Measurements from ENCODE around the gene DNAJC21. TPM values are rescaled to one million over a fixed set of nuclear protein-coding genes. Genes with fewer than 3 reads are reported as not detected.

DNAJC21 gene
- total RNA-seq, 1 donor from 2014 or later: 30.5 TPM

GRCh38 chr5:34929720-34930461, 532 bp downstream of the DNAJC21 start:
- H3K36me3 ChIP-seq: peaks cover 11 to 17% of the 10 kb centered on the region in 2 donors
- TF ChIP-seq CTCF (IDR thresholded peaks at IDR 0.05): peak in 1 of 3 experiments; percentile 5
- intact Hi-C loops (cut with DNase I): loop anchor here (1.0 to 5.0 kb wide), 5 partner anchors 15 to 1947 kb away; partner anchors contain the start of genes AMACR, BRIX1, LMBRD2 and NIPBL
- peaks cover 0 to 15% of the 10 kb centered on the region in 2 donors for H3K4me1 ChIP-seq
- no peaks in the 10 kb centered on the region for H3K9me3 ChIP-seq
- peak overlapping the region; percentile 87 to 98 for H3K27ac ChIP-seq
- peak overlapping the region; percentile 64 to 72 for H3K4me3 ChIP-seq
- peak; percentile 64 to 95 for DNase-seq (ENCODE audit: low spot score in 2 of 2)
- H3K27me3 ChIP-seq: no peaks in the 10 kb centered on the region

- H3K4me3 ChIP-seq: peak overlapping the region; percentile 64 to 72
- no peaks in the 10 kb centered on the region for H3K27me3 ChIP-seq
- H3K36me3 ChIP-seq: peaks cover 6 to 14% of the 10 kb centered on the region in 2 donors
- peak overlapping the region; percentile 87 to 98 for H3K27ac ChIP-seq
- no peak for TF ChIP-seq CTCF (IDR thresholded peaks at IDR 0.05)
- intact Hi-C loops (cut with DNase I): loop anchor here (5.0 kb wide), 2 partner anchors 923 to 1222 kb away; partner anchors contain the start of genes AMACR, LMBRD2 and SKP2
- H3K9me3 ChIP-seq: no peaks in the 10 kb centered on the region
- DNase-seq (ENCODE audit: low spot score in 2 of 2): no peak
- H3K4me1 ChIP-seq: peaks cover 0 to 15% of the 10 kb centered on the region in 2 donors
Observed at GRCh38 chr5:34930462-34930844, 1.1 kb downstream of the DNAJC21 start.

- peak overlapping the region; percentile 64 to 72 for H3K4me3 ChIP-seq
- intact Hi-C loops (cut with DNase I): loop anchor here (5.0 kb wide), 2 partner anchors 924 to 1221 kb away; partner anchors contain the start of genes AMACR, LMBRD2 and SKP2
- H3K4me1 ChIP-seq: peaks cover 0 to 15% of the 10 kb centered on the region in 2 donors
- H3K27me3 ChIP-seq: no peaks in the 10 kb centered on the region
- peaks cover 5 to 14% of the 10 kb centered on the region in 2 donors for H3K36me3 ChIP-seq
- H3K27ac ChIP-seq: peak overlapping the region; percentile 87 to 98
- H3K9me3 ChIP-seq: no peaks in the 10 kb centered on the region
- no peak for TF ChIP-seq CTCF (IDR thresholded peaks at IDR 0.05)
- DNase-seq (ENCODE audit: low spot score in 2 of 2): no peak
Observed at GRCh38 chr5:34930870-34931269, 1.5 kb downstream of the DNAJC21 start.

GRCh38 chr5:34932947-34933346, 3.6 kb downstream of the DNAJC21 start:
- intact Hi-C loops (cut with DNase I): loop anchor here (5.0 kb wide), 2 partner anchors 926 to 1219 kb away; partner anchors contain the start of genes AMACR, LMBRD2 and SKP2
- DNase-seq (ENCODE audit: low spot score in 2 of 2): no peak

GRCh38 chr5:34941936-34942335, 12.6 kb downstream of the DNAJC21 start:
- H3K27ac ChIP-seq: no peak overlapping the region
- no peak for TF ChIP-seq CTCF (IDR thresholded peaks at IDR 0.05)
- H3K27me3 ChIP-seq: no peaks in the 10 kb centered on the region
- H3K4me3 ChIP-seq: no peak overlapping the region
- H3K4me1 ChIP-seq: no peaks in the 10 kb centered on the region
- H3K36me3 ChIP-seq: peaks cover 79 to 86% of the 10 kb centered on the region in 2 donors
- H3K9me3 ChIP-seq: no peaks in the 10 kb centered on the region
- intact Hi-C loops (cut with DNase I): no loop called here
- DNase-seq (ENCODE audit: low spot score in 2 of 2): no peak

More at GRCh38 chr5:34932947-34933346, 3.6 kb downstream of the DNAJC21 start:
- no peak for TF ChIP-seq CTCF (IDR thresholded peaks at IDR 0.05)
- Histone ChIP-seq H3K36me3 (peaks cover 23 to 28% of the 10 kb centered on the region in 2 donors), H3K4me3 (no peak overlapping the region), H3K9me3 (no peaks in the 10 kb centered on the region), H3K27me3 (no peaks in the 10 kb centered on the region), H3K27ac (no peak overlapping the region), H3K4me1 (peaks cover 0 to 15% of the 10 kb centered on the region in 2 donors)

Data from ascending aorta (tissue), 2 donors.